ENCODE data around the gene ZNF277.

ZNF277 gene

DNA sequence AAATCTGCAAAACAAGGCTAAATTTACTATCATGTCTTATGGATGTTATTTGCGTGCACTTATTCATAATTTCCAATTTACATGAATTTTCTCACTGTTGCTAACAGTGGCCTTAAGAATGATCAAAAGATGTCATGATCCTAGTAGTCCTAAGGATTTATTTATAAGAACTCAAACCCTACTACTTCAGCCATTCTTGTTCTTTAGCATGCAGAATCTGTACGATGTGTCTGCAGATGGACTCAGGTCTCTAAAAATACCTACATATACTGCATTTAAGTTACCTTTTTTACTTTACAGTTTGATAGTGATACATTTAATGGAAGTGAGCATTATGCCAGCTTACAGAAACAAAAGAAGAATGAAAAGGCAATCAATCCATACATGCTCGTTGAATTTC lies 91.2 kb downstream of the ZNF277 start:
- TF ChIP-seq CTCF (conservative IDR thresholded peaks at IDR 0.05; ENCODE audit: low read depth, low read length) = no peak
- DNase-seq (ENCODE audit: low read depth) = no peak
- H3K4me3 ChIP-seq (ENCODE audit: low read depth, low read length) = no peak overlapping the region

- TF ChIP-seq CTCF (conservative IDR thresholded peaks at IDR 0.05; ENCODE audit: low read depth, low read length) = no peak
- no peak overlapping the region for H3K4me3 ChIP-seq (ENCODE audit: low read depth, low read length)
- no peak for DNase-seq (ENCODE audit: low read depth)
Measured at GRCh38 chr7:112298543-112299100, 92.1 kb downstream of the ZNF277 start.

- no peak for DNase-seq (ENCODE audit: low read depth)
- no peak overlapping the region for H3K4me3 ChIP-seq (ENCODE audit: low read depth, low read length)
- TF ChIP-seq CTCF (conservative IDR thresholded peaks at IDR 0.05; ENCODE audit: low read depth, low read length) = no peak
Measured at GRCh38 chr7:112300072-112300471, 93.6 kb downstream of the ZNF277 start.

DNA sequence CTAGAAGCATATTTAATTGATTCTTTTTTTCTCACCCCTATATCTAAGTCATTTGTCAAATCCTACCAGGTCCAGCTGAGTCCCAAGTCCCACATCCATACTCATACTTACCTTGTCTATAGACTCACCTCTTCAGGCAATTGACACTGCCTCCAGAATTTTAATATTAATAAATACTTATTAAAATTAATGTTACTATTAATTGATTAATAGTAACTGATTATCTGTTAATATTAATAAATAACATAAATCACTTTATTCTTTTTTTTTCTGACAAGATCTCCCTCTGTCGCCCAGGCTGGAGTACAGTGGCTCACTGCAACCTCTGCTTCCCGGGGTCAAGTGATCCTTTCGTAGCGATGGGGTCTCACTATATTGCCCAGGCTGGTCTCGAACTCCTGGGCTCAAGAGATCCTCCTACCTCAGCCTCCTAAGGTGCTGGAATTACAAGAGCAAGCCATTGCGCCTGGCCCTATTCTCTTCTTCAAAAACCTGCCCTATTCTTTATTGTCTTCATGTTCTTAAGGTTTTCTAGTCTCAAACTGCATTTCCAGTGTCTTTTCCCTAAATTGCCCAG lies 94.4 kb downstream of the ZNF277 start:
- TF ChIP-seq CTCF (conservative IDR thresholded peaks at IDR 0.05; ENCODE audit: low read depth, low read length) = no peak
- no peak overlapping the region for H3K4me3 ChIP-seq (ENCODE audit: low read depth, low read length)
- no peak for DNase-seq (ENCODE audit: low read depth)

DNA sequence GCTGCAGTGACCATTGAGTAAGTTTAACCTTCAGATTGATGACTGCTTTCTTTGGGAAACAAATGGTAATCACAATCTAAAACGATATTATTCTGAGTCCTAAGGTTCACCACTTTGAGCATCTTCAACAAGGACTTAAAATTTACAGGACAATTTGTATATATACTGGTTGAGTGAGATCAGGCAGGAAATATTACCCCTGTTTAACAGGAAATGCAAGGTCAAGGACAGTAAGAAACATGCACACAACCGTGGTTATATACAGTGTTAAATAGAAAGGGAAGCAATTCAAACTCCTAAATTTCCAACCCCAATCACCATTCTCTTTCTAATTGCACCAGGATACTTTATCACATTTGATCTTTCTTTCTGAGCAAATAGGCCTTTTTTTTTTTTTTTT lies 96.1 kb downstream of the ZNF277 start:
- H3K4me3 ChIP-seq (ENCODE audit: low read depth, low read length) = no peak overlapping the region
- TF ChIP-seq CTCF (conservative IDR thresholded peaks at IDR 0.05; ENCODE audit: low read depth, low read length) = no peak
- DNase-seq (ENCODE audit: low read depth) = peak; percentile 14

- DNase-seq (ENCODE audit: low read depth) = no peak
- no peak for TF ChIP-seq CTCF (conservative IDR thresholded peaks at IDR 0.05; ENCODE audit: low read depth, low read length)
- no peak overlapping the region for H3K4me3 ChIP-seq (ENCODE audit: low read depth, low read length)
Measured at GRCh38 chr7:112306903-112307302, 100.4 kb downstream of the ZNF277 start.

- DNase-seq (ENCODE audit: low read depth) = no peak
- TF ChIP-seq CTCF (conservative IDR thresholded peaks at IDR 0.05; ENCODE audit: low read depth, low read length) = no peak
- no peak overlapping the region for H3K4me3 ChIP-seq (ENCODE audit: low read depth, low read length)
Measured at GRCh38 chr7:112307506-112307905, 101.0 kb downstream of the ZNF277 start.

Measured in choroid plexus epithelial cell (primary cell).